Spinal cord (tissue), 10 donors: ENCODE measurements around the gene ATXN1. TPM values are rescaled to one million over a fixed set of nuclear protein-coding genes. Genes with fewer than 3 reads are reported as not detected.
A peak's percentile ranks its signal among the peaks of the same experiment; 100 is the strongest.

Experiments
- DNase-seq, 6 donors: peaks; one replicate each; pipeline versions ENCODE4 v3.0.0 to v3.0.0-alpha.2; 2013 to 2015; ENCODE audit warnings: low spot score in 6 of 6, low read depth in 4 of 6
- H3K27ac ChIP-seq: one replicate; pipeline ENCODE4 v1.5.1; 2013; ENCODE audit warnings: low read depth, low read length, control low read depth
- H3K27me3 ChIP-seq: one replicate; pipeline ENCODE4 v1.6.1; 2013; ENCODE audit warnings: low read length; ENCODE audit not compliant: control insufficient read depth, insufficient read depth
- H3K36me3 ChIP-seq: one replicate; pipeline ENCODE4 v1.6.1; 2013; ENCODE audit warnings: low read length; ENCODE audit not compliant: control insufficient read depth, insufficient read depth
- H3K4me1 ChIP-seq: one replicate; pipeline ENCODE4 v1.6.1; 2013; ENCODE audit warnings: low read length; ENCODE audit not compliant: control insufficient read depth, insufficient read depth
- H3K4me3 ChIP-seq: one replicate; pipeline ENCODE4 v1.5.1; 2013; ENCODE audit warnings: low read depth, low read length, control low read depth
- H3K9me3 ChIP-seq: one replicate; pipeline ENCODE4 v1.6.1; 2013; ENCODE audit warnings: low read length; ENCODE audit not compliant: control insufficient read depth, insufficient read depth
- WGBS: methylation state at CpG from one replicate; pipeline ENCODE4 v1.1.5; 2013; ENCODE audit warnings: missing lambda C conversion rate; ENCODE audit not compliant: insufficient coverage; 5-methylcytosine and 5-hydroxymethylcytosine counted together
- polyA plus RNA-seq, 2 donors: library from polyadenylated mRNA; unstranded; fragments of 120-200 nt; gene quantifications; one replicate each; pipeline ENCODE4 v1.2.1, GENCODE V29; 2013; ENCODE audit not compliant: insufficient read length in 2 of 2
- total RNA-seq, 2 donors: library from RNA; depleted of rRNA in 1 of 2; stranded (reverse); fragments of 120-200 nt in 1 of 2; fragments of >200 nt in 1 of 2; gene quantifications; one replicate each; pipeline versions ENCODE4 v1.2.3 to v1.2.4, GENCODE V29; 2013 to 2014
- donor health status: healthy.

Gene ATXN1
- total and polyA plus RNA-seq, 4 donors = 20.2 to 50.1 (median 31.7) TPM

DNA sequence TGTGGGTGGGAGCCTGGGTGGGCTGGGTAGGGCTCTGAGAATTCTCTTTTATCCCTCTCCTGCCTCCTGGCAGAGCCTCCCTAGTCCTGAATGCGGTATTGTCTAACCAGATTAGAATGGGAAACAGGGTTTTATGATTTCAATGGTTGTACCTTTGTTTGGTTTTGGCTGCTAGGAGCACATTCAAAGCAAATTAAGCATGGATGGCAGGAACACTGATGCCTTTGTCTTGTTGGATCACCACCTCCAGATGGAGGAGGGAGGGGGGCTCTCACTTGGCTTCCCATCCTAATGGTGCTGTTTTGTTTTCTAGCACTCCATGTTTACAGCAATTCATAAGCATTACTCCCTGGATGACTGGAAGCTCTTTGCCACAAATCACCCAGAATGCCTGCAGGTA, 511.3 kb downstream of the ATXN1 start:
- no CpG with 5 or more reads among the region's 1 CpG for WGBS
- no peaks in the 10 kb centered on the region for H3K9me3 ChIP-seq
- no peak overlapping the region for H3K4me3 ChIP-seq
- H3K4me1 ChIP-seq = peaks cover 24% of the 10 kb centered on the region
- H3K36me3 ChIP-seq = no peaks in the 10 kb centered on the region
- peak overlapping the region; percentile 57 for H3K27ac ChIP-seq
- H3K27me3 ChIP-seq = peaks cover 2% of the 10 kb centered on the region
- peak in 3 of 6 donors; percentile 42 to 91 (median 86) for DNase-seq
